Peyer's patch (tissue), 4 donors: ENCODE measurements around the gene RBL2.

Experiments used
- CTCF ChIP-seq, 6 experiments: fragments of 450-650 bp in 4 of 6; fragments of 200-600 bp in 2 of 6; sonication (generic) in 1 of 6; IDR thresholded peaks; one replicate each; pipeline ENCODE4 v1.5.1; 2017 to 2019; ENCODE audit warnings: antibody characterized with exemption in 6 of 6, mild to moderate bottlenecking in 3 of 6, moderate library complexity in 1 of 6
- POLR2A ChIP-seq, 2 donors: fragments of 450-650 bp; IDR thresholded peaks; one replicate each; pipeline ENCODE4 v1.5.1; 2017; ENCODE audit warnings: antibody characterized with exemption in 2 of 2, mild to moderate bottlenecking in 2 of 2, moderate library complexity in 2 of 2

GRCh38 chr16:53510704-53511070 is 76.4 kb downstream of the RBL2 start:
- TF ChIP-seq POLR2A (IDR thresholded peaks at IDR 0.05) (no peak), CTCF (IDR thresholded peaks at IDR 0.05) (no peak)
